HepG2 (cell line): Measurements from ENCODE around the gene AMIGO3. TPM values are rescaled to one million over a fixed set of nuclear protein-coding genes. Genes with fewer than 3 reads are reported as not detected.

Source experiments
- DMTF1 ChIP-seq: sonication (generic); formaldehyde crosslinking; IDR thresholded peaks from 2 replicates; pipeline ENCODE4 v1.4.0; 2020; ENCODE audit warnings: mild to moderate bottlenecking, missing genetic modification reagents
- KDM3A ChIP-seq: IDR thresholded peaks from 2 replicates; pipeline ENCODE4 v1.6.1; 2018; ENCODE audit warnings: low read depth, missing compliant biosample characterization
- MXI1 ChIP-seq: IDR thresholded peaks from 3 replicates; pipeline ENCODE4 v1.6.1; 2012; ENCODE audit warnings: low read depth, low read length, inconsistent platforms, borderline replicate concordance
- PAWR ChIP-seq: sonication (generic); formaldehyde crosslinking; IDR thresholded peaks from 2 replicates; pipeline ENCODE4 v1.4.0; 2020; ENCODE audit warnings: missing genetic modification reagents, mild to moderate bottlenecking, borderline replicate concordance
- POLR2G ChIP-seq: fragments of 200-400 bp; formaldehyde crosslinking; IDR thresholded peaks from 2 replicates; pipeline ENCODE4 v1.6.1; 2018; ENCODE audit warnings: mild to moderate bottlenecking, low read depth, low read length, moderate library complexity
- PREB ChIP-seq: sonication (generic); formaldehyde crosslinking; IDR thresholded peaks from 2 replicates; pipeline ENCODE4 v1.4.0; 2020; ENCODE audit warnings: missing genetic modification reagents
- REXO4 ChIP-seq: sonication (generic); formaldehyde crosslinking; IDR thresholded peaks from 2 replicates; pipeline ENCODE4 v1.8.0; 2022; ENCODE audit warnings: missing genetic modification reagents, mild to moderate bottlenecking, borderline replicate concordance
- ZBTB42 ChIP-seq: sonication (generic); formaldehyde crosslinking; IDR thresholded peaks from 2 replicates; pipeline ENCODE4 v1.5.0; 2020; ENCODE audit warnings: mild to moderate bottlenecking, missing genetic modification reagents
- ZFP41 ChIP-seq: sonication (generic); formaldehyde crosslinking; IDR thresholded peaks from 2 replicates; pipeline ENCODE4 v1.4.0; 2020; ENCODE audit warnings: mild to moderate bottlenecking, missing genetic modification reagents, borderline replicate concordance
- ZFX ChIP-seq: sonication (generic); formaldehyde crosslinking; IDR thresholded peaks from 2 replicates; pipeline ENCODE4 v1.4.0; 2020; ENCODE audit warnings: mild to moderate bottlenecking, low read depth, missing genetic modification reagents, moderate library complexity
- ZMYM2 ChIP-seq: sonication (generic); formaldehyde crosslinking; IDR thresholded peaks from 2 replicates; pipeline ENCODE4 v1.8.0; 2022; ENCODE audit warnings: mild to moderate bottlenecking, missing genetic modification reagents
- ZNF337 ChIP-seq: sonication (generic); formaldehyde crosslinking; IDR thresholded peaks from 2 replicates; pipeline ENCODE4 v1.5.1; 2020; ENCODE audit warnings: missing genetic modification reagents, low read depth, mild to moderate bottlenecking, borderline replicate concordance
- ZNF33B ChIP-seq: sonication (generic); formaldehyde crosslinking; IDR thresholded peaks from 2 replicates; pipeline ENCODE4 v1.5.1; 2020; ENCODE audit warnings: mild to moderate bottlenecking, missing genetic modification reagents
- ZNF441 ChIP-seq: sonication (generic); formaldehyde crosslinking; IDR thresholded peaks from 2 replicates; pipeline ENCODE4 v1.7.0; 2021; ENCODE audit warnings: missing genetic modification reagents, borderline replicate concordance
- ZNF496 ChIP-seq: sonication (generic); formaldehyde crosslinking; IDR thresholded peaks from 2 replicates; pipeline ENCODE4 v1.8.1; 2023; ENCODE audit warnings: mild to moderate bottlenecking, moderate library complexity, missing genetic modification reagents; ENCODE audit not compliant: insufficient replicate concordance
- ZNF569 ChIP-seq: sonication (generic); formaldehyde crosslinking; IDR thresholded peaks from 2 replicates; pipeline ENCODE4 v1.5.0; 2020; ENCODE audit warnings: mild to moderate bottlenecking, missing genetic modification reagents, moderate library complexity, borderline replicate concordance
- ZNF605 ChIP-seq: sonication (generic); formaldehyde crosslinking; IDR thresholded peaks from 2 replicates; pipeline ENCODE4 v1.8.0; 2022; ENCODE audit warnings: mild to moderate bottlenecking, missing genetic modification reagents
- ZNF703 ChIP-seq: sonication (generic); formaldehyde crosslinking; IDR thresholded peaks from 2 replicates; pipeline ENCODE4 v1.5.1; 2020; ENCODE audit warnings: missing genetic modification reagents, mild to moderate bottlenecking, moderate library complexity, borderline replicate concordance
- polyA plus RNA-seq, 8 experiments: library from polyadenylated mRNA; depleted of rRNA in 3 of 8; stranded (reverse) in 7 of 8; unstranded in 1 of 8; fragments of >200 nt; fragmentation: Illumina TruSeq in 4 of 8; extraction: Trizol in 4 of 8; gene quantifications; 2 replicates each; pipeline versions ENCODE4 v1.2.1 to v1.2.3, GENCODE V29; 2011 to 2016; ENCODE audit warnings: low read depth in 4 of 8, missing spikeins in 1 of 8, mixed read lengths in 1 of 8; ENCODE audit not compliant: insufficient read depth in 1 of 8
- total RNA-seq, 5 experiments: library from RNA; depleted of rRNA; stranded (reverse); fragments of >200 nt; fragmentation: Illumina TruSeq; extraction: Trizol; gene quantifications; 2 replicates each; pipeline ENCODE4 v1.2.3, GENCODE V29; 2016; ENCODE audit warnings: low read depth in 1 of 5
- TF ChIP-seq, protein P1 (sequence below): sonication (generic); formaldehyde crosslinking; conservative IDR thresholded peaks from 2 replicates; pipeline ENCODE4 v1.4.0; 2020; ENCODE audit warnings: mild to moderate bottlenecking, missing genetic modification reagents, moderate library complexity
- TF ChIP-seq, protein P2 (sequence below): conservative IDR thresholded peaks from 2 replicates; pipeline ENCODE4 v1.6.1; 2018; ENCODE audit warnings: missing genetic modification reagents

AMIGO3 gene
- total and polyA plus RNA-seq, 2 of the 13 experiments (the other 11 are each of a cell fraction or from before 2014, with no cell fraction given), result 0.35 TPM; not detected in 1

DNA sequence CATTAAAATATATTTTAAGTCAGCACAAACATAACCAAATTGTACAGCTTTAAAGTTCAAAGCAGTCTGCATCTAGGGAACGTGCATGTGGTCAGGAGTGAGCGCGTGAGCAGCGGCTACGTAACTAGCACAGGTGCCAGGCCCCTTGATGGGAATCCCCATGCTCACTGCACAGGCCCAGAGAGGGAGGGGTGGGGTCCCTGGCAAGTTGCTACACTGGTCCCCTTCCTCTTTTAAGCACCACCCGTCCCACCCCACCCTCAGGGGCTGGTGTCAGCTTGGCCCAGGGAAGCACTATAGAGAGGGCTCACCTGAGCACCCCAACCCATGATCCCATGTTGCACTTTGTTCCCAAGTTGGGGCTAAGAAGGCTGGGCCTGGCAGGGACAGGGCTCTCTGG lies 5.1 kb upstream of the AMIGO3 start (continued):
- TF ChIP-seq ZNF569 (CRISPR knock-in tag), result 0 out of 2 replicates have a peak, but pooled peaks have one; percentile 43
- no peak for TF ChIP-seq ZNF441 (CRISPR knock-in tag)
- no peak for TF ChIP-seq DMTF1
- TF ChIP-seq PAWR, result no peak
- TF ChIP-seq POLR2G, result peak; percentile 21
- TF ChIP-seq ZNF496 (CRISPR knock-in tag), result no peak
- TF ChIP-seq PREB (CRISPR knock-in tag), result no peak
- no peak for TF ChIP-seq ZFP41
- TF ChIP-seq MXI1, result 0 out of 3 replicates have a peak, but pooled peaks have one; percentile 19
- TF ChIP-seq ZNF703, result no peak
- TF ChIP-seq, protein P1, sequence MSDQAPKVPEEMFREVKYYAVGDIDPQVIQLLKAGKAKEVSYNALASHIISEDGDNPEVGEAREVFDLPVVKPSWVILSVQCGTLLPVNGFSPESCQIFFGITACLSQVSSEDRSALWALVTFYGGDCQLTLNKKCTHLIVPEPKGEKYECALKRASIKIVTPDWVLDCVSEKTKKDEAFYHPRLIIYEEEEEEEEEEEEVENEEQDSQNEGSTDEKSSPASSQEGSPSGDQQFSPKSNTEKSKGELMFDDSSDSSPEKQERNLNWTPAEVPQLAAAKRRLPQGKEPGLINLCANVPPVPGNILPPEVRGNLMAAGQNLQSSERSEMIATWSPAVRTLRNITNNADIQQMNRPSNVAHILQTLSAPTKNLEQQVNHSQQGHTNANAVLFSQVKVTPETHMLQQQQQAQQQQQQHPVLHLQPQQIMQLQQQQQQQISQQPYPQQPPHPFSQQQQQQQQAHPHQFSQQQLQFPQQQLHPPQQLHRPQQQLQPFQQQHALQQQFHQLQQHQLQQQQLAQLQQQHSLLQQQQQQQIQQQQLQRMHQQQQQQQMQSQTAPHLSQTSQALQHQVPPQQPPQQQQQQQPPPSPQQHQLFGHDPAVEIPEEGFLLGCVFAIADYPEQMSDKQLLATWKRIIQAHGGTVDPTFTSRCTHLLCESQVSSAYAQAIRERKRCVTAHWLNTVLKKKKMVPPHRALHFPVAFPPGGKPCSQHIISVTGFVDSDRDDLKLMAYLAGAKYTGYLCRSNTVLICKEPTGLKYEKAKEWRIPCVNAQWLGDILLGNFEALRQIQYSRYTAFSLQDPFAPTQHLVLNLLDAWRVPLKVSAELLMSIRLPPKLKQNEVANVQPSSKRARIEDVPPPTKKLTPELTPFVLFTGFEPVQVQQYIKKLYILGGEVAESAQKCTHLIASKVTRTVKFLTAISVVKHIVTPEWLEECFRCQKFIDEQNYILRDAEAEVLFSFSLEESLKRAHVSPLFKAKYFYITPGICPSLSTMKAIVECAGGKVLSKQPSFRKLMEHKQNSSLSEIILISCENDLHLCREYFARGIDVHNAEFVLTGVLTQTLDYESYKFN (CRISPR knock-in tag), result no peak
- 0 out of 2 replicates have a peak, but pooled peaks have one; percentile 16 for TF ChIP-seq ZNF605
- TF ChIP-seq, protein P2, sequence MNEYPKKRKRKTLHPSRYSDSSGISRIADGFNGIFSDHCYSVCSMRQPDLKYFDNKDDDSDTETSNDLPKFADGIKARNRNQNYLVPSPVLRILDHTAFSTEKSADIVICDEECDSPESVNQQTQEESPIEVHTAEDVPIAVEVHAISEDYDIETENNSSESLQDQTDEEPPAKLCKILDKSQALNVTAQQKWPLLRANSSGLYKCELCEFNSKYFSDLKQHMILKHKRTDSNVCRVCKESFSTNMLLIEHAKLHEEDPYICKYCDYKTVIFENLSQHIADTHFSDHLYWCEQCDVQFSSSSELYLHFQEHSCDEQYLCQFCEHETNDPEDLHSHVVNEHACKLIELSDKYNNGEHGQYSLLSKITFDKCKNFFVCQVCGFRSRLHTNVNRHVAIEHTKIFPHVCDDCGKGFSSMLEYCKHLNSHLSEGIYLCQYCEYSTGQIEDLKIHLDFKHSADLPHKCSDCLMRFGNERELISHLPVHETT (CRISPR knock-in tag), result no peak
- TF ChIP-seq ZNF33B, result no peak
- TF ChIP-seq ZNF337 (CRISPR knock-in tag), result no peak
- no peak for TF ChIP-seq REXO4
- no peak for TF ChIP-seq ZFX (CRISPR knock-in tag)
- TF ChIP-seq ZBTB42 (CRISPR knock-in tag), result 0 out of 2 replicates have a peak, but pooled peaks have one; percentile 5
- no peak for TF ChIP-seq ZMYM2 (CRISPR knock-in tag)
- no peak for TF ChIP-seq KDM3A (CRISPR knock-in tag)
